Caki2 (cell line): ENCODE measurements around the gene THUMPD3. TPM values are rescaled to one million over a fixed set of nuclear protein-coding genes. Genes with fewer than 3 reads are reported as not detected.

Experiments used
- total RNA-seq: library from RNA; depleted of rRNA; stranded (reverse); fragments of >200 nt; shearing (Covaris generic); gene quantifications from 2 replicates; pipeline ENCODE4 v1.2.3, GENCODE V29; 2014; ENCODE audit warnings: low replicate concordance; rRNA removed

THUMPD3 gene
- total RNA-seq, 1 experiment from 2014 or later: 25.7 TPM

Other genes starting within 250 kb of the THUMPD3 start
- 1.8 and 7.6 TPM in 2 replicates for gene SRGAP3, start 113.4 kb upstream of the THUMPD3 start, total RNA-seq
- gene SETD5, start 34.6 kb downstream of the THUMPD3 start, total RNA-seq: 12.3 and 30.7 TPM in 2 replicates
- gene LHFPL4, start 190.8 kb downstream of the THUMPD3 start, total RNA-seq: not detected in 2 replicates